GM10266 (cell line): ENCODE results near the gene CEP164.

Source experiments
- DNase-seq: peaks from one replicate; pipeline ENCODE4 v3.0.0; 2012; ENCODE audit errors: extremely low spot score
- TF ChIP-seq, protein P1 (sequence below): IDR thresholded peaks from 2 replicates; pipeline ENCODE4 v1.5.1; 2012; ENCODE audit warnings: mild to moderate bottlenecking, low read depth; ENCODE audit not compliant: control insufficient read depth, insufficient read depth; ENCODE audit errors: missing control alignments

Gene CEP164

DNA sequence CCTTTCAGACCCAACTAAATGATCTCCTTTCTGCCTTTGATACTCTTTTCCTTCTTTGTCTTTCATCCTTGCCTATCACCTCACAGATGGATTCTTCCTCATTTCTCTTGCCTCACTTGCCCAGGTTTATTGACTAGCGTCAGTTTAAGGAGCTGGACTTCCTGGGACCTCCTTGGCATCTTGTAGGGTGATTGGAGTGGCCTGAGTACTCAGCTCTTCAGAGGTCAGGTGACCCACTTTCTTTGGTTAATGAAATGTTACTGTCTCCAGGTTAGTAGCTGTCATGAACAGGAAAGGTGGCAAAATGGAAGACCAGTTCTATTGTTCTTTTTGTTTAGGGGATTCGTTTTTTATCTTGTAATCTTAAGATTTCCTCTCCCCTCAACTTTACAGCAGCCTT is 41.1 kb upstream of the CEP164 start:
- TF ChIP-seq, protein P1, sequence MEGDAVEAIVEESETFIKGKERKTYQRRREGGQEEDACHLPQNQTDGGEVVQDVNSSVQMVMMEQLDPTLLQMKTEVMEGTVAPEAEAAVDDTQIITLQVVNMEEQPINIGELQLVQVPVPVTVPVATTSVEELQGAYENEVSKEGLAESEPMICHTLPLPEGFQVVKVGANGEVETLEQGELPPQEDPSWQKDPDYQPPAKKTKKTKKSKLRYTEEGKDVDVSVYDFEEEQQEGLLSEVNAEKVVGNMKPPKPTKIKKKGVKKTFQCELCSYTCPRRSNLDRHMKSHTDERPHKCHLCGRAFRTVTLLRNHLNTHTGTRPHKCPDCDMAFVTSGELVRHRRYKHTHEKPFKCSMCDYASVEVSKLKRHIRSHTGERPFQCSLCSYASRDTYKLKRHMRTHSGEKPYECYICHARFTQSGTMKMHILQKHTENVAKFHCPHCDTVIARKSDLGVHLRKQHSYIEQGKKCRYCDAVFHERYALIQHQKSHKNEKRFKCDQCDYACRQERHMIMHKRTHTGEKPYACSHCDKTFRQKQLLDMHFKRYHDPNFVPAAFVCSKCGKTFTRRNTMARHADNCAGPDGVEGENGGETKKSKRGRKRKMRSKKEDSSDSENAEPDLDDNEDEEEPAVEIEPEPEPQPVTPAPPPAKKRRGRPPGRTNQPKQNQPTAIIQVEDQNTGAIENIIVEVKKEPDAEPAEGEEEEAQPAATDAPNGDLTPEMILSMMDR: no peak
- DNase-seq: no peak

DNA sequence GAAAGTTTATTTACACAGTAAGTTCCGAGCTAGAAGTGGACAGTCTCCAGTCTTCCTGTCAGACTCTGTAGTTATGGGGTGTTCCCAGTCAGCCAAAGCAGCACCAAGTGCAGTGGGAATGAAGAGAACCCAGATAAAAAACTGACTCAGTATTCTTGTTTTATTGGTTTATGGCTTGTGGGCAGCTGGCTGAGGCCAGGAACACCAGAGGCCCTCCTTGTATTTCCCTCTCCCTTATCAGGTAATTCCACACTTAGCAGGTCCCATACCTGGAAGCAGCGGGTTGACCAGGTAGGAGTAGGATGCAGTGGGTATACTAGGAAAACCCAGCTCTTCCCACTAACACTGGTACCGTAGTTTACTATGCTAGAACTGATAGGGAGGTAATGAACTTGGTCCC is 40.0 kb upstream of the CEP164 start:
- DNase-seq: no peak
- TF ChIP-seq, protein P1: no peak

DNA sequence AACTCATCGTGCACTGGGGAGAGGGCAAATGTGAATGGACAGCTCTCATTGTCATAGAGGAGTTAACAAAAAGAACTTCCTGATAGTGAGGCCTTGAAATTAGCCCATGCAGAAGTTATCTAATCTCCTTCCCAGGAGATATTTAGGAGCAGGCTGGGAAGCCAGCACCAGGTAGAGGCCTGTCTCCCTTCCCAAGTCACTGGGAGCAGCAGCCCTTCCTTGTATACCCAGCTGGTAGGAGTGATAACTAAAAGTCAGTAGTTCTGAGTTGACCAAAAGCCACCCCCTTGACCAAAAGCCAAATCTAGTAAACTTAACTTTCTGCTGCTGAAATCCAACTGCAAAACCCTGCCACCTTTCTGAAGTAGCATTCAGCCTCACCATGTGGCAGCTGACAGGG is 37.9 kb upstream of the CEP164 start:
- DNase-seq: no peak
- TF ChIP-seq, protein P1: no peak

DNA sequence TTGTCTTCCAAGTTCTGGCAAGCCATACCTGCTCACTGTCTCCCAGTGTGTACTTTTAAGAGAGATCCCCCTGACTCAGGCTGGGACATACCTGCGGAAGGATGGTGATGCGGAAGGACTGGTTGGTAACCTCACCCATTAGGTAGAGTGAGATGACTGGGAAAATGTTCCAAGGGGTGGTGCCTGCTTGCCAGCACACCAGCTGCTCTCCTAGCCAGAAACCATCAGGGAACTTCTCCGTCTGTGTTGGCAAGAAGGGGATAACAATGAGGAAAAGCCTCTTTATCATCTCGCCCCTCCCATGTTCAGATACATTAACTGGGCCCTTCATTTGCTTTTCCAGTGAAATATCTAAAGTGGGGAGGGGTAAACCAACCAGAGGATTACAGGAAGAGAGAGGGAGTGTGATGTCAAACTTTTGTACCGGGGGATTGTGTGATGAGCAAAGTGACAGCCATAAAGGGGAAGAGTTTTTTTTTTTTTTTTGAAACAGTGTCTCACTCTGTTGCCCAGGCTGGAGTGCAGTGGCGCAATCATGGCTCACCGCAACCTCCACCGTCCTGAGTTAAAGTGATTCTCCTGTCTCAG is 36.8 kb upstream of the CEP164 start, which contains the start of gene BACE1-AS:
Gene BACE1-AS, plus strand, starts transcription at position 538 of the 588 bp plus-strand sequence.
- DNase-seq: no peak
- TF ChIP-seq, protein P1: no peak

DNA sequence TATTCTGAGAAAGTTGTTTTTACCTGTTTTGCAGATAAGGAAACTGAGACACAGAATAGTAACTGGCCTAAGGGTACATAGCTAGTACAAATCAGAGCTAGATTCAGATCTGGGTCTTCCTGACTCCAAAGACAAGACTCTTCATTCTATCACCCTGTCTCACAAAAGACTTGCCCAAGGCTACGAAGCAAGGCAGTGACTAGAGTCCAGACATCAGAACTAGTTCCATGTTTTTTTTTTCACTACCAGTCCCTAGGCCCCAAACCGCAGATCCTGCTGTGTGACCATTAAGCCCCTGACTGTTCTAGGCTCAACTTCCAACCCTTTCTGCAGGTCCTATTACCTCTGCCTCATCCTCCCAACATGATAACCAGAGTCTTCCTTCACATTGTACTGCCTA is 35.0 kb upstream of the CEP164 start:
- DNase-seq: no peak
- TF ChIP-seq, protein P1: no peak

DNA sequence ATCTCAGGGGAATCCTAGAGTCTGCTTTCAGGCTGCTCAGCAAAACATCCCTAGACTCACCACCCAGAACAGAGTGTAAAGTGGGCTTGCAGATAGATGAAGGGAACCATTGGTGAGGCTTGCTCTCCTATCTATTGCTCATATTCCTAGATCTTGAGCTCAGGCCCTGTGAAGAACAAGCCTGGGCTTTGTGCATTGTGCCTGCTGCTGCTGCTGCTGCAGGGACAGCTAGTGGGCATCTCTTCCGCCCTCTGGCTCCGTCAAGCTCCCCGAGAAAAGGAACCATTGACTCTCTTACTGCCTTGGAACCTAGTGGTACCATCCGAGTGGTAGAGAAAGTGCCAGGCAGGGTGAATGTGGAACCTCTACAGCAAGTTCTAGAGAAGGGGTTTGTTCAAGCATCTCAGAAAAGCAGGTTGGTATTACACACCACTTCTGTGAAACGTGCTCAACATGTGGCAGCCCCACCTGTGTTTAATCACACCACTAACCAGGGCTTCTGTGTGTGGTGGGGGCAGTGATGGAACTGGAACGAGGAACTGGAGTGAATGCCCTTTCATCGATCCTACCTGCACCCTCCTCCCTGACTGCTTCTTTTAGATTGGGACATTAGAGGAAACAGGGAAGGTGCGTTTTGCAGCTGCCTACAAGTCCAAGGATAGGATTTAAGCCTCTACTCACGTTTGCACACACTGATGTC is 32.1 kb upstream of the CEP164 start:
- TF ChIP-seq, protein P1: no peak
- no peak for DNase-seq

DNA sequence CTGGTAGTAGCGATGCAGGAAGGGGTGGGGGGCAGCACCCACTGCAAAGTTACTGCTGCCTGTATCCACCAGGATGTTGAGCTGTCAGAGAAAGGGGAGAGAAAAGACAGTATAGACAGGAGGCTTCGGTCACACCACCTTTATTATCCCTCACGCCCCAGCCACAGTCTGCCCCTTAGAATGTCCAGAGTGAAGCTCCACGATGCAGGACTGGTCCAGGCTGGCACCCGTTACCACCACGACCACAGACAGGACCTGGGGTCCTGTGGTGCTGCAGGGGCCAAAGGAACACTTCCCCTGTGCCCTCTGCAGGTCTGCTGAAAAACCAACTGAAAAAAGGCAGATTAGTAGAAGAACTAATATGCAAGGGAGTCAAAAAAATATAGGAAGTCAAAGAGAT is 30.8 kb upstream of the CEP164 start:
- DNase-seq: no peak
- TF ChIP-seq, protein P1: no peak
